CD14-positive monocyte (primary cell): ENCODE results near the gene KMT2D. TPM values are rescaled to one million over a fixed set of nuclear protein-coding genes. Genes with fewer than 3 reads are reported as not detected.

Source experiments
- DNase-seq, 3 donors: peaks; one replicate each; pipeline ENCODE4 v3.0.0-alpha.2; 2011 to 2022
- H2AFZ ChIP-seq: 2 replicates; pipeline ENCODE4 v1.6.0; 2012; ENCODE audit warnings: mild to moderate bottlenecking, low read depth, low read length, inconsistent platforms; ENCODE audit not compliant: insufficient read depth, poor library complexity, severe bottlenecking
- H3K27ac ChIP-seq, 2 donors: 1 replicate in 1 of 2; 2 replicates in 1 of 2; pipeline ENCODE4 v1.5.1; 2012 to 2013; ENCODE audit warnings: low read length in 2 of 2, control low read depth in 1 of 2, inconsistent platforms in 1 of 2, low read depth in 1 of 2, mild to moderate bottlenecking in 1 of 2
- H3K27me3 ChIP-seq, 2 donors: one replicate each; pipeline versions ENCODE4 v1.6.0 to v1.6.1; 2011 to 2013; ENCODE audit warnings: low read length in 2 of 2; ENCODE audit not compliant: control insufficient read depth in 2 of 2, insufficient read depth in 2 of 2
- H3K36me3 ChIP-seq, 2 donors: replicated peaks in 1 of 2; 1 replicate in 1 of 2; 2 replicates in 1 of 2; pipeline versions ENCODE4 v1.5.1 to v1.6.1; 2012 to 2013; ENCODE audit warnings: low read length in 2 of 2, control low read depth in 1 of 2, inconsistent platforms in 1 of 2, mild to moderate bottlenecking in 1 of 2; ENCODE audit not compliant: insufficient read depth in 2 of 2, control insufficient read depth in 1 of 2
- H3K4me1 ChIP-seq, 2 donors: 1 replicate in 1 of 2; 2 replicates in 1 of 2; pipeline versions ENCODE4 v1.5.1 to v1.6.1; 2012 to 2013; ENCODE audit warnings: low read length in 2 of 2, control low read depth in 1 of 2, inconsistent platforms in 1 of 2, mild to moderate bottlenecking in 1 of 2, moderate library complexity in 1 of 2; ENCODE audit not compliant: insufficient read depth in 2 of 2, control insufficient read depth in 1 of 2
- H3K4me2 ChIP-seq: replicated peaks from 2 replicates; pipeline ENCODE3; 2012; ENCODE audit warnings: low read length, moderate library complexity, mild to moderate bottlenecking; ENCODE audit not compliant: poor library complexity, severe bottlenecking; ENCODE audit errors: extremely low read depth
- H3K4me3 ChIP-seq, 3 experiments: fragments of 200-600 bp in 1 of 3; sonication (generic) in 1 of 3; replicated peaks in 1 of 3; 1 replicate in 2 of 3; 2 replicates in 1 of 3; pipeline ENCODE4 v1.5.1; 2011 to 2013; ENCODE audit warnings: low read length in 3 of 3, mild to moderate bottlenecking in 3 of 3, control low read depth in 2 of 3, low read depth in 2 of 3, inconsistent platforms in 1 of 3, moderate library complexity in 1 of 3
- H3K79me2 ChIP-seq: 2 replicates; pipeline ENCODE4 v1.6.0; 2012; ENCODE audit warnings: mild to moderate bottlenecking, control low read depth, inconsistent platforms, low read length, moderate library complexity; ENCODE audit not compliant: insufficient read depth
- H3K9ac ChIP-seq: 2 replicates; pipeline ENCODE4 v1.6.0; 2017; ENCODE audit warnings: low read length, mild to moderate bottlenecking; ENCODE audit not compliant: insufficient read depth, poor library complexity, severe bottlenecking
- H3K9me3 ChIP-seq, 2 donors: replicated peaks in 1 of 2; 1 replicate in 1 of 2; 2 replicates in 1 of 2; pipeline versions ENCODE4 v1.5.1 to v1.6.1; 2012 to 2013; ENCODE audit warnings: low read length in 2 of 2, control low read depth in 1 of 2; ENCODE audit not compliant: control insufficient read depth in 1 of 2, insufficient read depth in 1 of 2
- H4K20me1 ChIP-seq: 2 replicates; pipeline ENCODE4 v1.6.0; 2012; ENCODE audit warnings: mild to moderate bottlenecking, low read length, control low read depth, moderate library complexity; ENCODE audit not compliant: insufficient read depth
- H3K27ac Mint-ChIP-seq, 7 donors: one replicate each; pipeline ENCODE4 v1.8.0; 2020; ENCODE audit warnings: mild to moderate bottlenecking in 7 of 7, mixed read lengths in 7 of 7, moderate library complexity in 6 of 7, inconsistent platforms in 2 of 7
- H3K27me3 Mint-ChIP-seq, 3 donors: one replicate each; pipeline ENCODE4 v1.8.0; 2021 to 2022; ENCODE audit warnings: low read depth in 3 of 3, mild to moderate bottlenecking in 3 of 3, mixed read lengths in 3 of 3, moderate library complexity in 3 of 3, inconsistent platforms in 1 of 3
- H3K36me3 Mint-ChIP-seq, 2 donors: one replicate each; pipeline ENCODE4 v1.8.0; 2020; ENCODE audit warnings: mixed read lengths in 2 of 2, inconsistent platforms in 1 of 2, mild to moderate bottlenecking in 1 of 2
- H3K4me1 Mint-ChIP-seq: one replicate; pipeline ENCODE4 v1.8.0; 2020; ENCODE audit warnings: mild to moderate bottlenecking, mixed read lengths
- H3K4me3 Mint-ChIP-seq, 2 donors: one replicate each; pipeline ENCODE4 v1.8.0; 2020; ENCODE audit warnings: mild to moderate bottlenecking in 2 of 2, mixed read lengths in 2 of 2, moderate library complexity in 1 of 2
- H3K9me3 Mint-ChIP-seq, 7 donors: one replicate each; pipeline ENCODE4 v1.8.0; 2020 to 2022; ENCODE audit warnings: mixed read lengths in 7 of 7, mild to moderate bottlenecking in 6 of 7, moderate library complexity in 6 of 7, inconsistent platforms in 2 of 7
- WGBS: methylation state at CpG from one replicate; pipeline ENCODE4 v1.1.5; 2013; ENCODE audit warnings: missing lambda C conversion rate; ENCODE audit not compliant: insufficient coverage; 5-methylcytosine and 5-hydroxymethylcytosine counted together
- intact Hi-C, 2 donors: fragments of 100-400 bp; cut with micrococcal nuclease; formaldehyde crosslinking; loops; one replicate each; pipeline versions ENCODE4 v1.15.0 to v1.15.1; 2023
- polyA plus RNA-seq, 3 donors: library from polyadenylated mRNA; depleted of rRNA in 1 of 3; unstranded in 2 of 3; stranded (reverse) in 1 of 3; fragments of 300-500 nt in 2 of 3; fragments of >200 nt in 1 of 3; fragmentation: Illumina TruSeq in 2 of 3; gene quantifications; 1 replicate in 2 of 3; 2 replicates in 1 of 3; pipeline ENCODE4 v1.2.3, GENCODE V29; 2012 to 2021
- TF ChIP-seq, protein P1 (sequence below): fragments of 200-600 bp; IDR thresholded peaks from one replicate; pipeline ENCODE4 v1.8.0; 2022; ENCODE audit warnings: antibody characterized with exemption, mild to moderate bottlenecking

Gene KMT2D
- polyA plus RNA-seq, 3 donors, result 1.2 to 66.9 (median 2.7) TPM

DNA sequence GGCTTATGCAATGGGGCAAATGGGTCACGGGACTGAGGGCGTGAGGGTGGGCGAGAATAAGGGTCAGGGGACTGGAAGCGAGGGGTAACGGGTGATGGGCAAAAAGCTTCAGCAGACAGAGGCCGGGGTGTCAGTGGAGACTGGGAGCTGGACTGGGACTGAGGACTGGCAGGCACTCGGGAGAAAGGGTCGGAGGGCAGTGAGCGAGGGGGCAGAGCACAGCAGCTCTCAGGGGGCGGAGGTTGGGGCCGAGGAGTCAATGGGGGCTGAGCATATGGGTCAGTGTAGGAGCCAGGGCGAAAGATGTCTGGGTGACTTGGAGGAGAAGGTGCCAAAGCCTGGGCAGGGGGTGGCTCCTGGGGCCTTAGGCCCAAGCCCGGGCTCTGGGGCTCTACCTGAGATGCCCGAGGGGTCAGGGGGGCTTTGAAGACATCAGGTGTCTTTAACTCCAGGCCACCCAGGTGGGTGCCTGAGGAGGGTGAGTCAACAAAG lies 20.2 kb downstream of the KMT2D start:
- Histone ChIP-seq H3K4me3 (no peak overlapping the region), H3K36me3 (peaks cover 93 to 99% of the 10 kb centered on the region in 2 donors), H3K27me3 (no peaks in the 10 kb centered on the region), H3K4me2 (no peak overlapping the region), H3K9me3 (no peaks in the 10 kb centered on the region), H3K27ac (no peak overlapping the region), H3K9ac (no peak overlapping the region), H3K79me2 (peaks cover 14% of the 10 kb centered on the region), H3K4me1 (no peaks in the 10 kb centered on the region), H4K20me1 (peaks cover 97% of the 10 kb centered on the region), H2AFZ (no peak overlapping the region)
- Mint-ChIP-seq H3K9me3 (no peaks in the 10 kb centered on the region), H3K27me3 (no peaks in the 10 kb centered on the region), H3K27ac (peak overlapping the region in 4 of 7 donors; percentile 23 to 50 (median 34)), H3K4me1 (no peaks in the 10 kb centered on the region), H3K4me3 (no peak overlapping the region), H3K36me3 (peaks cover 89 to 100% of the 10 kb centered on the region in 2 donors)
- intact Hi-C loops, result loop anchor here in 1 of 2 donors (10.0 kb wide), 1 partner anchor 46 kb away; the partner anchor contains the start of gene DDN
- no peak for DNase-seq
- TF ChIP-seq, protein P1, sequence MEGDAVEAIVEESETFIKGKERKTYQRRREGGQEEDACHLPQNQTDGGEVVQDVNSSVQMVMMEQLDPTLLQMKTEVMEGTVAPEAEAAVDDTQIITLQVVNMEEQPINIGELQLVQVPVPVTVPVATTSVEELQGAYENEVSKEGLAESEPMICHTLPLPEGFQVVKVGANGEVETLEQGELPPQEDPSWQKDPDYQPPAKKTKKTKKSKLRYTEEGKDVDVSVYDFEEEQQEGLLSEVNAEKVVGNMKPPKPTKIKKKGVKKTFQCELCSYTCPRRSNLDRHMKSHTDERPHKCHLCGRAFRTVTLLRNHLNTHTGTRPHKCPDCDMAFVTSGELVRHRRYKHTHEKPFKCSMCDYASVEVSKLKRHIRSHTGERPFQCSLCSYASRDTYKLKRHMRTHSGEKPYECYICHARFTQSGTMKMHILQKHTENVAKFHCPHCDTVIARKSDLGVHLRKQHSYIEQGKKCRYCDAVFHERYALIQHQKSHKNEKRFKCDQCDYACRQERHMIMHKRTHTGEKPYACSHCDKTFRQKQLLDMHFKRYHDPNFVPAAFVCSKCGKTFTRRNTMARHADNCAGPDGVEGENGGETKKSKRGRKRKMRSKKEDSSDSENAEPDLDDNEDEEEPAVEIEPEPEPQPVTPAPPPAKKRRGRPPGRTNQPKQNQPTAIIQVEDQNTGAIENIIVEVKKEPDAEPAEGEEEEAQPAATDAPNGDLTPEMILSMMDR, result no peak
- 98% methylated on average over 14 of the region's 14 CpGs for WGBS

DNA sequence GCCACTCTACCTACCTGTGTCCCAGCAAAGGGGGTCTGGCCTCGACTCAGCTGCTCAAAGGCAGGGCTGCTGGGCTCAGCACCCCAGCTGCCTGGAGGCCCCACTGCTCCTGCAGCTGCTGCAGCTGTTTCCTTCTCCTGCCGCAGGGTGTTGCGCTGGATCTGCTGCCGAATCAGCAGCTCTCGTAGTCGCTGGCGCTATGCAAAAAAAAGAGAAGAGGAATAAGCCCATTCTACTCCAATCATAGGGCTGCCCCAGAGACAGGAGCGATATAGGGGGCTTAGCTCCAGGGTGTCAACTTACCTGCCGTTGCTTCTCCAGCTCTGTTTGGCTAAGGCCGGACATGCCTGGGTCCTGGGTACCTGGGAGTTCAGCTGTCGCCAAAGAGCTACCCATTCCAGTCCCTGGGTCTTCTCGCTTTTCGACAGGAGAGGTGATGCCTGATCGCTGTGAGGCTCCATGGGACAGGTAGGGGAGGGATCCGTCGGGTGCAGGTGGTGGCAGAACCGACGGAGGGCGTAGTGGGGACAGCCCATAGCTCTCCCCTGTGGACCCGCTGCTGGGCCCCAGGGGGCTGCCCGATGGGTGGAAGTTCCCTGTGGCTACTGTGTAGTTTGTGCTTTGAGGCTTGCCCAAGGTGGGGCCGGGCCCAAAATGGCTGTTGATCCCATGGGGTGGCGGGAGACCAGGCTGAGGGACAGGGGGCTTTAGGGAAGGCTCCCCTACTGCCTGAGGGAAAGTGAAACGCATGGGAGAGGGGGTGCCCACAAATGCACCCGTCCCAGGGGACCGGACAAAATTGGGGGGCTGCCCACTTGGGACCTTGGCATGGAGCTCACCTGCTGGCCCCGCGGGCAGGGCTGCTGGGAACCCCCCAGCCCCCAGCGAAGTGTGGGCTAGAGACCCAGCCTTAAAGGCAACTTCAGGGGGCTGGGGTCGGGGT lies 20.9 kb downstream of the KMT2D start:
- WGBS, result 96% methylated on average over 22 of the region's 30 CpGs
- Histone ChIP-seq H3K27me3 (no peaks in the 10 kb centered on the region), H3K4me2 (no peak overlapping the region), H2AFZ (no peak overlapping the region), H3K4me3 (no peak overlapping the region), H3K4me1 (no peaks in the 10 kb centered on the region), H4K20me1 (peaks cover 99% of the 10 kb centered on the region), H3K9me3 (no peaks in the 10 kb centered on the region), H3K36me3 (peaks cover 93 to 99% of the 10 kb centered on the region in 2 donors), H3K27ac (no peak overlapping the region), H3K9ac (no peak overlapping the region), H3K79me2 (peaks cover 14% of the 10 kb centered on the region)
- Mint-ChIP-seq H3K27ac (peak overlapping the region in 4 of 7 donors; percentile 30 to 67 (median 39)), H3K27me3 (no peaks in the 10 kb centered on the region), H3K4me3 (no peak overlapping the region), H3K9me3 (no peaks in the 10 kb centered on the region), H3K4me1 (no peaks in the 10 kb centered on the region), H3K36me3 (peaks cover 89 to 100% of the 10 kb centered on the region in 2 donors)
- no peak for DNase-seq
- TF ChIP-seq, protein P1, result no peak
- intact Hi-C loops, result loop anchor here in 1 of 2 donors (10.0 kb wide), 1 partner anchor 45 kb away; the partner anchor contains the start of gene DDN
